ENCODE data around the gene ULK4.

DNA sequence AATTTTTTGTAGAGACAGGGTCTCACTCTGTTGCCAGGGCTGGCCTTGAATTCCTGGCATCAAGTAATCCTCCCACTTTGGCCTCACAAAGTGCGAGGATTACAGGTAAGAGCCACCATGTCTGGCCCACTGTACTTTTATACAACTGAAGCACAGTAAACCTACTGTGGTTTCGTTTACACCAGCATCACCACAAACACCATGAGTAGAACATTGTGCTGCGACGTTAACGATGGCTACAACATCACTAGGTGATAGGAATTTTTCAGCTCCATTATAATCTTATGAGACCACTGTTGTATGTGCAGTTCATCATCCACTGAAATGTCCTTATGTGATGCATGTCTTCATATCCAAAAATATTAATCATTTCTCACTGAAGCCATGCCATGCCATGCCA is 750.9 kb downstream of the ULK4 start:
- TF ChIP-seq TBP (optimal IDR thresholded peaks at IDR 0.05; ENCODE audit: low read depth, low read length), result no peak
- TF ChIP-seq POLR2AphosphoS5 (IDR thresholded peaks at IDR 0.05; ENCODE audit: control insufficient read depth, insufficient read depth, low read depth, low read length), result no peak
- TF ChIP-seq, protein P1, sequence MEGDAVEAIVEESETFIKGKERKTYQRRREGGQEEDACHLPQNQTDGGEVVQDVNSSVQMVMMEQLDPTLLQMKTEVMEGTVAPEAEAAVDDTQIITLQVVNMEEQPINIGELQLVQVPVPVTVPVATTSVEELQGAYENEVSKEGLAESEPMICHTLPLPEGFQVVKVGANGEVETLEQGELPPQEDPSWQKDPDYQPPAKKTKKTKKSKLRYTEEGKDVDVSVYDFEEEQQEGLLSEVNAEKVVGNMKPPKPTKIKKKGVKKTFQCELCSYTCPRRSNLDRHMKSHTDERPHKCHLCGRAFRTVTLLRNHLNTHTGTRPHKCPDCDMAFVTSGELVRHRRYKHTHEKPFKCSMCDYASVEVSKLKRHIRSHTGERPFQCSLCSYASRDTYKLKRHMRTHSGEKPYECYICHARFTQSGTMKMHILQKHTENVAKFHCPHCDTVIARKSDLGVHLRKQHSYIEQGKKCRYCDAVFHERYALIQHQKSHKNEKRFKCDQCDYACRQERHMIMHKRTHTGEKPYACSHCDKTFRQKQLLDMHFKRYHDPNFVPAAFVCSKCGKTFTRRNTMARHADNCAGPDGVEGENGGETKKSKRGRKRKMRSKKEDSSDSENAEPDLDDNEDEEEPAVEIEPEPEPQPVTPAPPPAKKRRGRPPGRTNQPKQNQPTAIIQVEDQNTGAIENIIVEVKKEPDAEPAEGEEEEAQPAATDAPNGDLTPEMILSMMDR (IDR thresholded peaks at IDR 0.05 in 2 of 3, conservative IDR thresholded peaks at IDR 0.05 in 1 of 3; ENCODE audit: insufficient read depth in 2 of 3, low read depth in 1 of 3, low read length in 3 of 3), result no peak
- TF ChIP-seq ETV5 (CRISPR knock-in tag; IDR thresholded peaks at IDR 0.05; ENCODE audit: low read depth), result no peak
- no peak for TF ChIP-seq ZNF253 (CRISPR knock-in tag; conservative IDR thresholded peaks at IDR 0.05)
- no peak for TF ChIP-seq YY1 (IDR thresholded peaks at IDR 0.05; ENCODE audit: borderline replicate concordance in 1 of 3, control insufficient read depth in 1 of 3, extremely low read depth in 1 of 3, insufficient read depth in 3 of 3, insufficient read length in 1 of 3, insufficient replicate concordance in 2 of 3, low read depth in 1 of 3, low read length in 2 of 3)

Measured in K562 (cell line).